HEK293 (cell line): ENCODE data around the gene IDE.
A peak's percentile ranks its signal among the peaks of the same experiment; 100 is the strongest.

Experiments used
- FEZF1 ChIP-seq: fragments of 450-650 bp; formaldehyde crosslinking; IDR thresholded peaks from 2 replicates; pipeline ENCODE4 v1.5.1; 2016; ENCODE audit warnings: missing biosample characterization, missing genetic modification characterization
- GLI2 ChIP-seq: fragments of 450-650 bp; formaldehyde crosslinking; IDR thresholded peaks from 2 replicates; pipeline ENCODE4; 2017; ENCODE audit warnings: missing biosample characterization, missing genetic modification characterization, low read depth, borderline replicate concordance
- HOXA7 ChIP-seq: sonication (generic); formaldehyde crosslinking; IDR thresholded peaks from 2 replicates; pipeline ENCODE4 v1.8.1; 2022; ENCODE audit warnings: missing genetic modification reagents, borderline replicate concordance
- MYNN ChIP-seq: fragments of 450-650 bp; formaldehyde crosslinking; IDR thresholded peaks from 2 replicates; pipeline ENCODE4 v1.5.1; 2016; ENCODE audit warnings: missing biosample characterization, missing genetic modification characterization, borderline replicate concordance
- PRDM10 ChIP-seq: fragments of 450-650 bp; formaldehyde crosslinking; IDR thresholded peaks from 2 replicates; pipeline ENCODE4 v1.5.1; 2016; ENCODE audit warnings: missing biosample characterization, missing genetic modification characterization
- RBAK ChIP-seq: fragments of 450-650 bp; formaldehyde crosslinking; IDR thresholded peaks from 2 replicates; pipeline ENCODE4 v1.5.1; 2016; ENCODE audit warnings: missing biosample characterization, missing genetic modification characterization
- SCRT1 ChIP-seq: fragments of 450-650 bp; formaldehyde crosslinking; IDR thresholded peaks from 2 replicates; pipeline ENCODE4 v1.5.1; 2016; ENCODE audit warnings: missing biosample characterization, missing genetic modification characterization, borderline replicate concordance
- SETDB1 ChIP-seq: IDR thresholded peaks from one replicate; pipeline ENCODE4 v1.6.1; 2017; ENCODE audit warnings: mild to moderate bottlenecking, low read length, moderate library complexity, mixed read lengths; ENCODE audit not compliant: insufficient read length
- YY1 ChIP-seq: fragments of 450-650 bp; formaldehyde crosslinking; IDR thresholded peaks from 2 replicates; pipeline ENCODE4 v1.5.1; 2018; ENCODE audit warnings: missing biosample characterization, missing genetic modification characterization
- ZBTB1 ChIP-seq: fragments of 450-650 bp; formaldehyde crosslinking; IDR thresholded peaks from 2 replicates; pipeline ENCODE4 v1.5.1; 2016; ENCODE audit warnings: missing biosample characterization, missing genetic modification characterization
- ZFP3 ChIP-seq: fragments of 450-650 bp; formaldehyde crosslinking; IDR thresholded peaks from 2 replicates; pipeline ENCODE4 v1.5.1; 2016; ENCODE audit warnings: low read depth, missing biosample characterization, missing genetic modification characterization
- ZNF114 ChIP-seq: fragments of 450-650 bp; formaldehyde crosslinking; IDR thresholded peaks from 2 replicates; pipeline ENCODE4 v1.5.0; 2017; ENCODE audit warnings: missing biosample characterization, missing genetic modification characterization
- ZNF169 ChIP-seq: fragments of 450-650 bp; formaldehyde crosslinking; IDR thresholded peaks from 2 replicates; pipeline ENCODE4 v1.5.1; 2016; ENCODE audit warnings: missing biosample characterization, missing genetic modification characterization
- ZNF2 ChIP-seq: fragments of 450-650 bp; formaldehyde crosslinking; IDR thresholded peaks from 2 replicates; pipeline ENCODE4 v1.5.1; 2016; ENCODE audit warnings: missing biosample characterization, missing genetic modification characterization
- ZNF211 ChIP-seq: fragments of 450-650 bp; formaldehyde crosslinking; IDR thresholded peaks from 2 replicates; pipeline ENCODE4 v1.5.1; 2016; ENCODE audit warnings: low read depth, missing biosample characterization, missing genetic modification characterization
- ZNF221 ChIP-seq: fragments of 450-650 bp; formaldehyde crosslinking; IDR thresholded peaks from 2 replicates; pipeline ENCODE4 v1.5.1; 2017; ENCODE audit warnings: missing biosample characterization, missing genetic modification characterization, borderline replicate concordance
- ZNF311 ChIP-seq: fragments of 450-650 bp; formaldehyde crosslinking; IDR thresholded peaks from 2 replicates; pipeline ENCODE4 v1.5.1; 2017; ENCODE audit warnings: missing biosample characterization, missing genetic modification characterization, borderline replicate concordance
- ZNF341 ChIP-seq: fragments of 450-650 bp; formaldehyde crosslinking; IDR thresholded peaks from 2 replicates; pipeline ENCODE4; 2016; ENCODE audit warnings: low read depth, missing biosample characterization, missing genetic modification characterization
- ZNF529 ChIP-seq: fragments of 450-650 bp; formaldehyde crosslinking; IDR thresholded peaks from 2 replicates; pipeline ENCODE4 v1.5.1; 2017; ENCODE audit warnings: missing genetic modification characterization, missing biosample characterization; ENCODE audit not compliant: insufficient replicate concordance
- ZNF555 ChIP-seq: fragments of 450-650 bp; formaldehyde crosslinking; conservative IDR thresholded peaks from 2 replicates; pipeline ENCODE4 v1.5.1; 2017; ENCODE audit warnings: missing biosample characterization, mild to moderate bottlenecking, missing genetic modification characterization, inconsistent platforms
- ZNF560 ChIP-seq: fragments of 450-650 bp; formaldehyde crosslinking; IDR thresholded peaks from 2 replicates; pipeline ENCODE4 v1.5.1; 2017; ENCODE audit warnings: missing biosample characterization, missing genetic modification characterization, borderline replicate concordance
- ZNF629 ChIP-seq: fragments of 450-650 bp; formaldehyde crosslinking; IDR thresholded peaks from 2 replicates; pipeline ENCODE4 v1.5.1; 2017; ENCODE audit warnings: missing biosample characterization, missing genetic modification characterization
- ZNF704 ChIP-seq: fragments of 450-650 bp; formaldehyde crosslinking; IDR thresholded peaks from 2 replicates; pipeline ENCODE4 v1.5.1; 2016; ENCODE audit warnings: missing biosample characterization, missing genetic modification characterization
- ZNF747 ChIP-seq: fragments of 450-650 bp; formaldehyde crosslinking; IDR thresholded peaks from 2 replicates; pipeline ENCODE4 v1.5.1; 2016; ENCODE audit warnings: missing biosample characterization, missing genetic modification characterization
- ZNF768 ChIP-seq: fragments of 450-650 bp; formaldehyde crosslinking; IDR thresholded peaks from 2 replicates; pipeline ENCODE4 v1.5.1; 2018; ENCODE audit warnings: missing biosample characterization, mild to moderate bottlenecking, missing genetic modification characterization
- ZNF777 ChIP-seq: fragments of 450-650 bp; formaldehyde crosslinking; IDR thresholded peaks from 2 replicates; pipeline ENCODE4 v1.5.1; 2017; ENCODE audit warnings: missing biosample characterization, missing genetic modification characterization, borderline replicate concordance
- ZSCAN4 ChIP-seq: fragments of 450-650 bp; formaldehyde crosslinking; IDR thresholded peaks from 2 replicates; pipeline ENCODE4 v1.5.1; 2017; ENCODE audit warnings: missing biosample characterization, missing genetic modification characterization
- TF ChIP-seq, protein P1 (sequence below): fragments of 450-650 bp; formaldehyde crosslinking; IDR thresholded peaks from 2 replicates; pipeline ENCODE4 v1.5.1; 2016; ENCODE audit warnings: missing biosample characterization, missing genetic modification characterization
- TF ChIP-seq, protein P2 (sequence below): fragments of 450-650 bp; formaldehyde crosslinking; IDR thresholded peaks from 2 replicates; pipeline ENCODE4 v1.5.1; 2017; ENCODE audit warnings: missing biosample characterization, missing genetic modification characterization

IDE gene

DNA sequence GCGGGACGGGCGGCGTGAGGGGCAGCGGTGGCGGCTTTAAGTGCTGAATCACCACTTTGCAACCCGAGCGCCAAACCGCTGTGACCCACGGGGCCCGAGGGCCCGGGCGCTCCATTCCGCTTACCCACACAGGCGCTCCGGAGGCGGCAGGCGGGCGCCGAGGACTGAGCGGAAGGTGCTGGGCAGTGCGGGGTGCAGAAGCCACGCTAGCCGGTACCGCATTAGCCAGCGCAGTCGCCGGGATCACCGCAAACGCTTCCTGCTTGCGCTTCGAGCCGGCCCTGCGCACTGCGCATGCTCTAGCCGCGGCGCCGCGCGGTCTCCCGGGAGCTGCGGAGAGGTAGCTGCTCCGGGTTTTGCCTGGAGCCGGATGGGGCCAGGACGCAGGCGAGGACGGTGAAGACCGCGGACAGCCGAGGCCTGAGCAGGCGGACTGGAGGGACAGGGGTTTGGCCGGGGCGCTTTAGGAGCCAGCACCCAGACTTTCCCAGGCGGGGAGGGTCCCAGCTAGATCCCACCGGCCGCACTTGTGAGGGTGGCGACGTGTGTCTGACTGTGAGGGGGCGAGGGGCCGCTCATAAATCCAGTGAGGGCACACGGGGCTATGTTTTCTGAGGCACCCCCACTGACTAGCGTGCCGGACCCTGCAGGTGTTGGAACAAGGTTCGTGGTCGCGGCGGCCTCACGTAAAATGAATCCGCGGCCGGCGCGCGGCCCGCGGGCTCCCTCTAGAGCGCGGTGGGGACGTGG lies at the start of gene IDE (continued):
- TF ChIP-seq, protein P1, sequence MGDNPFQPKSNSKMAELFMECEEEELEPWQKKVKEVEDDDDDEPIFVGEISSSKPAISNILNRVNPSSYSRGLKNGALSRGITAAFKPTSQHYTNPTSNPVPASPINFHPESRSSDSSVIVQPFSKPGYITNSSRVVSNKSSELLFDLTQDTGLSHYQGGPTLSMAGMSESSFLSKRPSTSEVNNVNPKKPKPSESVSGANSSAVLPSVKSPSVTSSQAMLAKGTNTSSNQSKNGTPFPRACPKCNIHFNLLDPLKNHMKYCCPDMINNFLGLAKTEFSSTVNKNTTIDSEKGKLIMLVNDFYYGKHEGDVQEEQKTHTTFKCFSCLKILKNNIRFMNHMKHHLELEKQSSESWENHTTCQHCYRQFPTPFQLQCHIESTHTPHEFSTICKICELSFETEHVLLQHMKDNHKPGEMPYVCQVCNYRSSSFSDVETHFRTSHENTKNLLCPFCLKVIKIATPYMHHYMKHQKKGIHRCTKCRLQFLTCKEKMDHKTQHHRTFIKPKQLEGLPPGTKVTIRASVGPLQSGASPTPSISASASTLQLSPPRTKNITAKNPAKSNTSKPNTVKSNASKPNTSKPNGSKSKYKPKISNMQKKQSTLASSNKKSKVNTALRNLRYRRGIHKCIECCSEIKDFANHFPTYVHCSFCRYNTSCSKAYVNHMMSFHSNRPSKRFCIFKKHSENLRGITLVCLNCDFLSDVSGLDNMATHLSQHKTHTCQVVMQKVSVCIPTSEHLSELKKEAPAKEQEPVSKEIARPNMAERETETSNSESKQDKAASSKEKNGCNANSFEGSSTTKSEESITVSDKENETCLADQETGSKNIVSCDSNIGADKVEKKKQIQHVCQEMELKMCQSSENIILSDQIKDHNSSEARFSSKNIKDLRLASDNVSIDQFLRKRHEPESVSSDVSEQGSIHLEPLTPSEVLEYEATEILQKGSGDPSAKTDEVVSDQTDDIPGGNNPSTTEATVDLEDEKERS (tag by site-specific recombination) = no peak
- TF ChIP-seq ZNF211 (no peak), ZNF2 (tag by site-specific recombination) (peak; percentile 77), ZFP3 (tag by site-specific recombination) (no peak), ZNF747 (tag by site-specific recombination) (no peak), PRDM10 (tag by site-specific recombination) (peak; percentile 86), ZNF555 (tag by site-specific recombination) (no peak), ZNF529 (no peak), ZNF777 (tag by site-specific recombination) (peak; percentile 79; the same call in 1 of the 2 replicates), FEZF1 (tag by site-specific recombination) (0 out of 2 replicates have a peak, but pooled peaks have one; percentile 12), MYNN (tag by site-specific recombination) (no peak), ZNF221 (tag by site-specific recombination) (0 out of 2 replicates have a peak, but pooled peaks have one; percentile 37), ZNF341 (tag by site-specific recombination) (peak; percentile 34; the same call in 1 of the 2 replicates), ZNF629 (tag by site-specific recombination) (peak; percentile 75), ZSCAN4 (tag by site-specific recombination) (no peak; the same call in 1 of the 2 replicates), ZNF704 (no peak), YY1 (peak; percentile 30; the same call in 1 of the 2 replicates), ZNF169 (tag by site-specific recombination) (no peak), ZNF560 (tag by site-specific recombination) (no peak), ZNF311 (no peak), ZNF114 (tag by site-specific recombination) (no peak), SCRT1 (tag by site-specific recombination) (no peak), ZBTB1 (tag by site-specific recombination) (no peak; the same call in 1 of the 2 replicates), HOXA7 (CRISPR knock-in tag) (no peak), ZNF768 (tag by site-specific recombination) (no peak), SETDB1 (no peak), GLI2 (no peak), RBAK (tag by site-specific recombination) (no peak)
- TF ChIP-seq, protein P2, sequence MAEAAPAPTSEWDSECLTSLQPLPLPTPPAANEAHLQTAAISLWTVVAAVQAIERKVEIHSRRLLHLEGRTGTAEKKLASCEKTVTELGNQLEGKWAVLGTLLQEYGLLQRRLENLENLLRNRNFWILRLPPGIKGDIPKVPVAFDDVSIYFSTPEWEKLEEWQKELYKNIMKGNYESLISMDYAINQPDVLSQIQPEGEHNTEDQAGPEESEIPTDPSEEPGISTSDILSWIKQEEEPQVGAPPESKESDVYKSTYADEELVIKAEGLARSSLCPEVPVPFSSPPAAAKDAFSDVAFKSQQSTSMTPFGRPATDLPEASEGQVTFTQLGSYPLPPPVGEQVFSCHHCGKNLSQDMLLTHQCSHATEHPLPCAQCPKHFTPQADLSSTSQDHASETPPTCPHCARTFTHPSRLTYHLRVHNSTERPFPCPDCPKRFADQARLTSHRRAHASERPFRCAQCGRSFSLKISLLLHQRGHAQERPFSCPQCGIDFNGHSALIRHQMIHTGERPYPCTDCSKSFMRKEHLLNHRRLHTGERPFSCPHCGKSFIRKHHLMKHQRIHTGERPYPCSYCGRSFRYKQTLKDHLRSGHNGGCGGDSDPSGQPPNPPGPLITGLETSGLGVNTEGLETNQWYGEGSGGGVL (tag by site-specific recombination) = 0 out of 2 replicates have a peak, but pooled peaks have one; percentile 2
